HCT116 (cell line): ENCODE measurements around the gene MARK1. TPM values are rescaled to one million over a fixed set of nuclear protein-coding genes. Genes with fewer than 3 reads are reported as not detected.

Source experiments
- ATAC-seq: fragments of 200-7000 bp; cut with Tn5 transposase; 2 replicates; pipeline ENCODE4 v1.9.1; 2020; ENCODE audit warnings: mild to moderate bottlenecking, moderate library complexity
- BruUV-seq: library from RNA; stranded (reverse); fragments of 400-500 nt; replicated peaks from 2 replicates; lab custom pipeline; 2021; lab: Mats Ljungman, UMichigan
- CTCF ChIA-PET: fragments of 300-600 bp; sonication (Branson Sonifier 250); formaldehyde crosslinking; loops from one replicate; lab custom pipeline; 2021; ENCODE audit warnings: antibody characterized with exemption; lab: Charles Lee
- POLR2A ChIA-PET: fragments of 300-600, 350-600 bp; sonication (Branson Sonifier 250); formaldehyde crosslinking; loops from one replicate; lab custom pipeline; 2021; ENCODE audit warnings: antibody characterized with exemption; lab: Charles Lee
- RAD21 ChIA-PET, 2 experiments: fragments of 300-600 bp; sonication (Branson Sonifier 250); formaldehyde crosslinking; loops; one replicate each; lab custom pipeline; 2023; ENCODE audit warnings: low total read pairs in 2 of 2; ENCODE audit not compliant: uncharacterized antibody in 2 of 2, unreplicated experiment in 2 of 2, low non-redundant PET in 1 of 2; lab: Charles Lee
- DNase-seq: peaks from one replicate; pipeline ENCODE4 v3.0.0-alpha.2; 2010; ENCODE audit warnings: low read depth, low spot score
- H2AFZ ChIP-seq: fragments of 200-600 bp; shearing (Covaris generic), sonication (generic); 2 replicates; pipeline ENCODE4 v1.6.1; 2017; ENCODE audit warnings: low read depth, mixed run types, mixed read lengths, antibody characterized with exemption, low read length; ENCODE audit not compliant: poor library complexity, severe bottlenecking
- H3K27ac ChIP-seq: 2 replicates; pipeline ENCODE4 v1.5.1; 2012; ENCODE audit warnings: low read depth, low read length
- H3K27me3 ChIP-seq: fragments of 200-600 bp; sonication (generic); 2 replicates; pipeline ENCODE4 v1.6.1; 2016; ENCODE audit warnings: mixed run types, low read length, mixed read lengths; ENCODE audit not compliant: insufficient read depth
- H3K36me3 ChIP-seq, 2 experiments: fragments of 200-500 bp in 1 of 2; fragments of 200-600 bp in 1 of 2; sonication (Bioruptor generic) in 1 of 2; sonication (generic) in 1 of 2; 2 replicates each; pipeline versions ENCODE4 v1.5.1 to v1.6.1; 2014 to 2016; ENCODE audit warnings: low read length in 2 of 2, inconsistent platforms in 1 of 2, mixed read lengths in 1 of 2, mixed run types in 1 of 2; ENCODE audit not compliant: insufficient read depth in 2 of 2, control insufficient read depth in 1 of 2
- H3K4me1 ChIP-seq, 2 experiments: fragments of 200-600 bp in 1 of 2; sonication (generic) in 1 of 2; 2 replicates each; pipeline versions ENCODE4 v1.5.1 to v1.6.1; 2012 to 2017; ENCODE audit warnings: low read length in 2 of 2, inconsistent platforms in 1 of 2, mild to moderate bottlenecking in 1 of 2, mixed read lengths in 1 of 2, mixed run types in 1 of 2, moderate library complexity in 1 of 2; ENCODE audit not compliant: insufficient read depth in 2 of 2, control insufficient read depth in 1 of 2
- H3K4me2 ChIP-seq: fragments of 200-600 bp; sonication (generic); 2 replicates; pipeline ENCODE4 v1.6.1; 2017; ENCODE audit warnings: mixed run types, low read length, mixed read lengths
- H3K4me3 ChIP-seq, 2 experiments: fragments of 200-600 bp in 1 of 2; sonication (generic) in 1 of 2; replicated peaks in 1 of 2; 2 replicates each; pipeline ENCODE4 v1.5.1; 2011 to 2016; ENCODE audit warnings: low read length in 2 of 2, control low read depth in 1 of 2, low read depth in 1 of 2, mild to moderate bottlenecking in 1 of 2, mixed read lengths in 1 of 2, mixed run types in 1 of 2
- H3K79me2 ChIP-seq: fragments of 200-600 bp; sonication (generic); 2 replicates; pipeline ENCODE4 v1.6.1; 2017; ENCODE audit warnings: mild to moderate bottlenecking, mixed run types, low read length, moderate library complexity, mixed read lengths; ENCODE audit not compliant: insufficient read depth
- H3K9ac ChIP-seq: fragments of 200-600 bp; sonication (generic); 2 replicates; pipeline ENCODE4 v1.6.1; 2016; ENCODE audit warnings: low read length, mixed read lengths
- H3K9me2 ChIP-seq: fragments of 200-600 bp; sonication (generic), shearing (Covaris generic); 2 replicates; pipeline ENCODE4 v1.6.1; 2017; ENCODE audit warnings: mixed run types, mild to moderate bottlenecking, moderate library complexity; ENCODE audit not compliant: insufficient read depth
- H3K9me3 ChIP-seq, 2 experiments: fragments of 200-500 bp in 1 of 2; fragments of 200-600 bp in 1 of 2; sonication (Bioruptor generic) in 1 of 2; sonication (generic) in 1 of 2; 2 replicates each; pipeline ENCODE4 v1.6.1; 2014 to 2017; ENCODE audit warnings: low read length in 2 of 2, mixed read lengths in 2 of 2, inconsistent platforms in 1 of 2, low read depth in 1 of 2, mild to moderate bottlenecking in 1 of 2, mixed run types in 1 of 2, moderate library complexity in 1 of 2; ENCODE audit not compliant: control insufficient read depth in 1 of 2, insufficient read depth in 1 of 2
- H4K20me1 ChIP-seq: fragments of 200-600 bp; sonication (generic), shearing (Covaris generic); 2 replicates; pipeline ENCODE4 v1.6.1; 2017; ENCODE audit warnings: mixed run types, mild to moderate bottlenecking, moderate library complexity; ENCODE audit not compliant: insufficient read depth
- EZH2 ChIP-seq: fragments of 200-600 bp; sonication (generic); IDR thresholded peaks from 2 replicates; pipeline ENCODE4 v1.6.1; 2017; ENCODE audit warnings: antibody characterized with exemption, mixed run types
- FOSL1 ChIP-seq: IDR thresholded peaks from 2 replicates; pipeline ENCODE4 v1.6.1; 2012; ENCODE audit warnings: low read depth
- POLR2A ChIP-seq: IDR thresholded peaks from 2 replicates; pipeline ENCODE4 v1.7.0; 2011; ENCODE audit warnings: borderline replicate concordance; ENCODE audit not compliant: insufficient read depth, insufficient read length; ENCODE audit errors: extremely low read depth
- POLR2AphosphoS5 ChIP-seq: IDR thresholded peaks from 2 replicates; pipeline ENCODE4 v1.6.1; 2011; ENCODE audit warnings: mild to moderate bottlenecking, low read depth, low read length, moderate library complexity
- ZFX ChIP-seq: fragments of 450-650 bp; IDR thresholded peaks from 2 replicates; pipeline ENCODE4 v1.6.1; 2017
- intact Hi-C: fragments of 100-400 bp; cut with micrococcal nuclease; formaldehyde crosslinking; loops from 2 replicates; pipeline ENCODE4 v1.10.0; 2022
- total RNA-seq: library from RNA; stranded (reverse); gene quantifications from one replicate; pipeline ENCODE4 v1.2.1, GENCODE V29; 2021; ENCODE audit not compliant: unreplicated experiment

MARK1 gene
- total RNA-seq, 1 experiment from 2014 or later = 3.6 TPM

GRCh38 chr1:220497220-220497947 lies 30.6 kb upstream of the MARK1 start:
- H3K27ac ChIP-seq = no peak overlapping the region
- no peak overlapping the region for H2AFZ ChIP-seq
- H3K4me2 ChIP-seq = no peak overlapping the region
- DNase-seq (no peak), ATAC-seq (no peak)
- H3K4me1 ChIP-seq = no peaks in the 10 kb centered on the region
- H3K4me3 ChIP-seq = no peak overlapping the region
- H3K27me3 ChIP-seq = no peaks in the 10 kb centered on the region
- no peaks in the 10 kb centered on the region for H4K20me1 ChIP-seq
- ChIA-PET POLR2A (no interaction called here), RAD21 (no interaction called here), CTCF (no interaction called here)
- no peaks in the 10 kb centered on the region for H3K36me3 ChIP-seq
- intact Hi-C loops = no loop called here
- H3K9me2 ChIP-seq = no peaks in the 10 kb centered on the region
- no TSS peak for BruUV-seq
- no peaks in the 10 kb centered on the region for H3K79me2 ChIP-seq
- H3K9ac ChIP-seq = no peak overlapping the region
- no peaks in the 10 kb centered on the region for H3K9me3 ChIP-seq
- TF ChIP-seq POLR2AphosphoS5 = no peak

- ChIA-PET POLR2A (no interaction called here), CTCF (no interaction called here), RAD21 (no interaction called here)
- no peaks in the 10 kb centered on the region for H3K9me3 ChIP-seq
- H3K4me1 ChIP-seq = no peaks in the 10 kb centered on the region
- no peak overlapping the region for H2AFZ ChIP-seq
- no peak for DNase-seq
- intact Hi-C loops = no loop called here
- no peaks in the 10 kb centered on the region for H3K79me2 ChIP-seq
- no TSS peak for BruUV-seq
- H3K27ac ChIP-seq = no peak overlapping the region
- H3K36me3 ChIP-seq = no peaks in the 10 kb centered on the region
- no peaks in the 10 kb centered on the region for H3K27me3 ChIP-seq
- no peak overlapping the region for H3K4me2 ChIP-seq
- H3K4me3 ChIP-seq = no peak overlapping the region
- TF ChIP-seq FOSL1 (no peak), EZH2 (no peak), ZFX (no peak), POLR2A (no peak)
- TF ChIP-seq, all 23 proteins: peak for 0
- no peak for ATAC-seq
- Histone ChIP-seq H4K20me1 (no peaks in the 10 kb centered on the region), H3K9ac (no peak overlapping the region), H3K9me2 (no peaks in the 10 kb centered on the region)
These were observed 29.7 kb upstream of the MARK1 start for GRCh38 chr1:220498188-220498587.
